GM18498 (cell line): Measurements from ENCODE around the gene BCAT1.
"Not testable (repeated sequence)": the region's sequence is repeated elsewhere in the genome, so short reads cannot be mapped to it uniquely, and the experiment has no call there.

Source experiments
- ATAC-seq: cut with Tn5 transposase; IDR thresholded peaks from one replicate; pipeline ENCODE4 v1.9.1; 2021; ENCODE audit warnings: mild to moderate bottlenecking, moderate library complexity; ENCODE audit not compliant: unreplicated experiment

BCAT1 gene

DNA sequence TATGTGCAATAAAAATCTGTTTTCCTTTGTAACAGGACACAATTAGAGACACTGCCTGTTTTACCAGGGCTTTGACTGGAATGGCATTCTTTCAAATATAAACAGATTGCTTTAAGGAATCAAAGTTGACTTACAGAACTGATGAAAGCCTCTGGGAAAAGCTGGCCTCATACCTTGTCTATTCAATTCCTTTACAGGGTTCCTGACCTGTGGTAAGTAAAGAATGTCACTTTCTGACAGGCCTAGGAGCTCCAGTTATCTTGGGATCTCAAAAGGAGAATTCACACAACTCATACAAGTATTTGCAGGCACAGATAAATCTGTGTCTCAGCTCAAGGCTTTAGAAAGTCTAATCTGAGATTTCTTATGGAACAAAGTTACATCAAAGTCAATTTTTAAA is 88.4 kb downstream of the BCAT1 start:
- ATAC-seq, result no peak

DNA sequence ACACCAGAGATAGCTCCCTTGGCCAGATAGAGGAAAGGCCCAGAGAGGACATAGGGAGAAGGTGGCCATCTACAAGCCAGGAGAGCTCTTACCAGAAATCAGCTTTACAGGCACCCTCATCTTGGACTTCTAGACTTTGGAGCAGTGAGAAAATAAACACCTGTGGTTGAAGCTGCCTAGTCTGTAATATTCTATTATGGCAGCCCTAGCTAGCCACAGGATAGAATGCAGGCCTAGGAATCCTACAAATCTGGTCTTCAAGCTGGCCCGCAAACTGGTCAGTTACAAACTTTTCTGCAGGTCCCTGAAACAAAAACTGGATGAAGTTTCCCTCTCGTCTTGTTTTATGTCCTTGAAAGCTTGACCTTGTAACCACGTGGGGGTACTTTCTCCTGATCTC is 92.4 kb downstream of the BCAT1 start:
- no peak for ATAC-seq

DNA sequence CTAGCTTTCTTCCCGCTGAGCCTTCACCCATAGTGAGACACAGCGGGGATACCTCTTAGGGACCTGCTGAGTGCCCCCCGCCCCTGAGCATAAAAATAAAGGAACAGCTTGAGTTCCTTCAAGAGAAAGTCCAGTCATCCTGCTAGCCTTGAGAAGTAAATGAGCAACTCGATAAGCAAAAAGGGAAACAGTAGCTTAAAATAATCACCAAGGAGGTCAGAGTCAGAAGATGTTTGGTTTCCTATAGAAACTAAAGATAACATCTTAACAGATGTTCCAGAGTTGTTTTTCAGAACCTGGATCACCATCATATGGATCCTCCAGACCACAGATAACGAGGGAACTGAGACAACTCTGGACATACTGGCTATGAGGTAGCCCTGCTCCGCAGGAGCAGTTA is 94.0 kb downstream of the BCAT1 start:
- no peak for ATAC-seq

DNA sequence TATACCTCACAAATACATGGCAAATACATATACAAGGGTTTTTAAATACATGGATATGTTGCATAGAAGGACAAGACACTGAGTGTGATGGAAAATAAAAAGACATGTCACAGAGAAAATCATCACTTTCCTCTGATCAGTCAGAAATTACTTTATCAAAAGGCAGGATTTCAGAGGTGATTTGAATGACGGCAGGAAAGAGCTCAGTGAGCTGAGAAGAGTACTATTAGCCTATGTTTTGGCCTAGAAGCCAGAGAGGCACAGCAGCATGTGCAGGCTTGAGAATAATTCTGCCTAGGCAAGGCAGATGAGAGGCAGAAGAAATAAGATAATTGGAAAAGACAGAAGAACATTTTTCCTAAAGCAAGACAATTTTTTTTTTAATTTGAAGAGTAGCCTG is 94.9 kb downstream of the BCAT1 start:
- no peak for ATAC-seq

DNA sequence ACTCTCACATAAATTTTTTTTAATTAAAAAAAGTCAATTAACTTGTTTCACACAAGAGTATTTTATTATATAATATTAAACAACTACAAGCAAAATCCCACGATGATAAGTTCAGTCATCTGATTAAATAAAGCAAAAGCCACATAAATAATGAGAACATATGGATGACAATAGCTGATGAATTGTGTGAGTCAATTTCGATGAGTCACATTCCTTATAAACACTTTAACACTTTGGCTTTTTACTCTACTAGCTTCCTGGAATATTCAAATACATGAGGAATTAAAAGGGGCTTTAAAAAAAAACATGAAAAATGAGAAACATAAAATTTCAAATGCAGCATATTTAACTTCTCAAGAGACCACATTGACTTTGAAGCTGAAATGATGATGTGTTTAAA is 95.3 kb downstream of the BCAT1 start:
- ATAC-seq, result no peak

DNA sequence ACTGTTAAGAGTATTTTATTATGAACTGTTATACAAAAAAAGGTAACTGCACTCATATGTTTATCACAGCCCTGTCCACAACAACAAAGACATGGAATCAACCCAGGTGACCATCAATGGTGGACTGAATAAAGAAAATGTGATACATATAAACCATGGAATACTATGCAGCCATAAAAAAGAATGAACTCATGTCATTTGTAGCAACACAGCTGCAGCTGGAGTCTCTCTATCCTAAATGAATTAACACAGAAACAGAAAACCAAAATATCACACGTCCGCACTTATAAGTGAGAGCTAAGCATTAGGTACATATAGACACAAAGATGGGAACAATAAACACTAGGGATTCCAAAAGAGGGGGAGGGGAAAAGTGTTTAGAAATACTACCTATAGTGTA is 95.8 kb downstream of the BCAT1 start:
- ATAC-seq, result no peak

DNA sequence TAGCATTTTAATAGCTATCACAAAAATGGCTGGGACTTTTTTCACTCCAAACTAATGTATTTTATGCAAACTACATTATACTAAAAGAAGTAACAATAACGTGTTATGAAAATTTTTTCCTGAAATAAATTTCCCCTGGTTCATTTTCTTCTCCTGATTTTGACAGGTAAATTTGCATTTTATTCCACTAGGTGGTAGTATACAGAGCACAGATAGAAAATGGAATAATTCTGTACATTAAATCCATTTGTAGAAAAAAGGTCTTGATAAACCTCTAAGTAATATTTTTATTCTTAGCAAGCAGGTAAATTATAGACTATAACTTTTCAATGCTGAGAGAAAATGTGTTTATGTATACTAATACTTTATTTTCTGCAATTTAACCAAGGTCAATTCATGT is 96.5 kb downstream of the BCAT1 start:
- ATAC-seq, result no peak

DNA sequence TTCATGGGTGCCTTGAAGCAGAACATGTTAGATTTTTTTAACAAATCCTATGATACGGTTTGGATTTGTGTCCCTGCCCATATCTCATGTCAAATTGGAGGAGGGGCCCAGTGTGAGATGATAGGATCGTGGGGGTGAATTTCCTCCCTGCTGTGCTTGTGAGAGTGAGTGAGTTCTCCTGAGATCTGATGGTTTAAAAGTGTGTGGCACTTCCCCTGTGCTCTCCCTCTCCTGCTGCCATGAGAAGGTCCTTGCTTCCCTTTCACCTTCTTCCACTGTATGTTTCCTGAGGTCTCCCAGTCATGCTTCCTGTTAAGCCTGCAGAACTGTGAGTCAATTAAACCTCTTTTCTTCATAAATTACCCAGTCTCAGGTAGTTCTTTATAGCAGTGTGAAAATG is 97.0 kb downstream of the BCAT1 start:
- not testable (repeated sequence) for ATAC-seq

DNA sequence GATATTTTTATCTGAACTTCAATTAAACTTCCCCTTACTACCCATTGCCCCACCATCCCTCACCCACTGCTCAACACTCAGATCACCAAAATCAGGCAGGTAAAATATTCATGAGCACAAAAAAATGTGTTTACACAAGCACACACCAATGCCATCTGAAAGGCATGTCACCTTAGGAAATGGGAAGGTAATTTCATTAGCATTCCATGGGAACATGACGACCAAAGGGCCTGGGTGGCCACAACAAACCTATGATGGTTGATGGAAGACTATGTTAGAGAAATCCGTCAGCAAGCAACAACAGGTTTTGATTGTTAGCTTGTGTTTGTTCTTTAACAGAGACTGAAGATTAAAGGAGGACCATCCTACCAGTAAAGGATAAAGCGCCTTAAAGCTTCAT is 97.6 kb downstream of the BCAT1 start:
- ATAC-seq, result no peak

DNA sequence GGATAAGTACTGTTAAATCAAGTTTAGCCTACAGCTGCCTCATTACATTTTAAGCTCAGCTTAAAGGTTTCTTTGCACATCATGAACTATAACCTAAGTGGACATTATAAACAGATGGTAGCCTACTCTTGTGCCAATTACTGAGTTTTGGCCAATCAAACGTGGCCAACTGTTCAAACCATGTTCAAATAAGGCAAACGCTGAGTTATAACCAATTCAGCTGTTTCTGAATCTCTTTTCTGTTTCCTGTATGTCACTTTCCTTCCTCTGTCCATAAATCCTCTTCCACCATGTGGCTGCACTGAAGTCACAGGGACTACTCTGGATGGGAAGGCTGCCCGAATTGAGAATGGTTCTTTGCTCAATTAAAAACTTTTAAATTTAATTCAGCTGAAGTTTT is 98.4 kb downstream of the BCAT1 start:
- no peak for ATAC-seq

DNA sequence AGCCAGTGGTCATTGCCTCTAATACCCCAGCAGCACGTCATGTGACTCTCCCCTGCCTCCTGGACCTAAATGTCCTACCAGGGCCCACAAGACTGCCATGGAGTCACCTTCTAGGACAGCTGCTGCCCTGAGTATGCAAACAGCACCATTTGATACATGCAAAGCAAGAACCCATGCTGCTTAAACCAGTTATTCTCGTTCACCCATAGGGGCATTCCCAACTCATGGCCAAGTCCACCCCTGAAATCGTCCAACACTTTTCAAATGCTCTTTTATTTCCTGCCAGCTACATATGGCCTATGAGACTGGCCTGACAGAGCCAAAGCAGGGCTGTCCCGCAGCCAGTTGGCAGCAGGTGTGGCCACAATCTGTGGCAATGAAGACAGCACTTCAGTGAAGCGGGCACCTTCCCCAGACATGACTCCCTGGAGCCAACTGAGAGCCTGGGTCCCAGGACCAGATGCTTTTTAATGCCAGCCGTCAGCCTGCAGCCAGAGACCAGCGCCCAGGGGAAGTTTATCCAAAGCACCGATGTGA is 99.9 kb downstream of the BCAT1 start:
- ATAC-seq, result no peak

DNA sequence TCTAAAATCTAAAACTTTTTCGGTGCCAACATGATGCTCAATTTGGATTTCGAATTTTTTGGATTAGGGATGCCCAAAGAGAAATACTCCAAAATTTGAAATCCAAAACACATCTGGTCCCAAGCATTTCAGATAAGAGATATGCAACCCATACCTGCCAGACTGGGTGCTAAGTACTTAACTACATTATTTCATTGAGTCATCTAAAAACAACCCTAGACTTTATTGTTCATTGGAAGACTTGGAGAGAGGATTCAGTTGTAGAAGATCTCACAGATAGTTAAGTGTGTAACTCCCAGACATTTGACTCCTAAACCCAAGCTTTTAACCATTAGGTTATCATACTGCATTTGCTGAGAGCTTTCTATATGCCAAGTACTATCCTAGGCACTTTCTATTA is 102.2 kb downstream of the BCAT1 start:
- no peak for ATAC-seq

DNA sequence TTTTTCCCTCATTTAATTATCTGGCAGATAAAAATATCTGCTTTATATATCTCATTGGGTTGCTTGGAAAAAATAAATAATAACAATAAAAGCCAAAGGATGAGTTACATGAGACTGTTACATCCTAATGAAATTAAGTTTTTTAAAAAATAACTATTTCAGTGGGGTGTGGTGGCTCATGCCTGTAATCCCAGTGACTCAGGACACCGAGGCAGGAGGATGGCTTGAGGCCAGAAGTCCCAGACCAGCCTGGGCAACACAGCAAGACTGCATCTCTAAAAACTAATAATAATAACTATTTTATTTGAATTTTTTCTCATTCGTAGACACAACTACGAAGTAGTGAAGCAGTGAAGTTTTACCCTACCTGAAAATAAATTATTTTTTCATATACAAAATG is 103.3 kb downstream of the BCAT1 start:
- no peak for ATAC-seq

DNA sequence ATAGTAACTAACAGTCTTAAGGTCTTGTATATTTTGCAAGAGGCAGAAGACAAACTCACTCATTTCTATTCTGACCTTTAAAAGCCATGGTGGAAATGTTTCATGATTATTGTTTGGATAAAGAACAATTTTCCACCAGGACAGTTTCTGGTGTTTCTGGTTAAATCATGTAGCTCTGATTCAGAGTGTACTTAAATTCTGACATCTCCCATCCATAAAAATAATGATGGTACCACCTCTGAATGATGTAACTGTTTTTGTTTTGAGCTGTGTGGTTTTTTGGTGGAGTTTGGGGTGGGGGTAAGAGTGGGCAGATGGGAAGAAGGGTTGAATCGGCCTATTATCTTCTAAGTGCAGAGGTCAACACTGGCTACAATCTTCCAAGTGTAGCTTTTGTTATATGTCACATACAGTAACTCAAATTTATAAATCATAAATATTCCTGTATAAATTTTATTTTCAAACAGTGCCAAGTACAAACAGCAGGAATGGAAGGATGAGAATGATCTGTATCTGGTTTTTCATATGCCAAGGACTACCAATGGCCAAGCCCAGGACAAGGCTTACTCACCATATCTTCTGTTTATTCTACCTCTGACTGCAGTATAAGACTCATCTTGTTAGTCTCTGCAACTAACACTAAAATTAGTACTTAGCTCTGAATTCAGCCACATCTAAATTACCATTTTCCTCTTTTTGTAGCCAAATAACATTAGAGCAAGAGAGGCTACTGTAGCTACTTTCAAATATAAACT is 108.7 kb downstream of the BCAT1 start:
- ATAC-seq, result no peak

DNA sequence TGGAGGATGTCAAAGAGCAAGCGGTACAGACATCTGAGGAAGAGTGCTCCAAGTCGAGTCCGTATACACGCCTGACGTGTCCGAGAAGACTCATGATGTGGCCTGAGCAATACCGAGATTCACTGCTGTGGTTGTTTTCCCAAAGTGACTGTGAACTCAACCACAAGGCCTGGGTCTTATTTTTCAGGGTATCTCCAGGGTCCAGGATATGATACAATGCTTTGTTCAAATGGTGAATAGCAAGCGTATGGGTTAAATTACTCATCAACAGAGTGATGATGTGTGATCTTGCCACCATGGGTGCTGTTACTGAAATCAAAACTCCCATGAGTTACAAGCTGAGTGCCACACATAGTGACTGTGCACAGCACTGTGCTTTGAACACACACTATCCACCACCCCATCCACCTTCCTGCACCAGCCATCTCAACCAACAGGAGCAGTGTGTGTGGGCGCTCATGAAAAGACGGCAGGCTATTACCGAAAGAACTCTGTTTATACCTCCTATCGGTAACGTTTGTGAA is 109.6 kb downstream of the BCAT1 start:
- peak; percentile 85 for ATAC-seq

DNA sequence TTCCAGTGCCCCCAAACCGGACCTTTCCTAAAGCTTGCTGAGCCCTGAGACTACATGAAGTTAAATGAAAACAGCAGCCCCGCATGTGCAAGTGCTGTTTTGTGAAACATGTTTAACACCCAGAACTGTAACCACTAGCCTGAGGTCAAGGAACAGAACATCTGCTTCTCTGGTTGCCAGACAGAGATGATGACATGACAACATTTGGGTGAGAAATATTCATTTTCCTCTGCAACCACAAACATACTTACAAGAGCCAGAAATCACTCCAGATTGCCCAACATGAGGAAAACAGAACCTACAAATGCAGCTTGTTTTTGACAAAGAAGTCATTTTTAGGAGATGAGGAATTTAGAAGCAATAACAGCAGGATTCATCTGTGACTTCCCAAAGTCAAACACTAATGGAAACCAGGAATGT is 110.4 kb downstream of the BCAT1 start:
- peak; percentile 60 for ATAC-seq

DNA sequence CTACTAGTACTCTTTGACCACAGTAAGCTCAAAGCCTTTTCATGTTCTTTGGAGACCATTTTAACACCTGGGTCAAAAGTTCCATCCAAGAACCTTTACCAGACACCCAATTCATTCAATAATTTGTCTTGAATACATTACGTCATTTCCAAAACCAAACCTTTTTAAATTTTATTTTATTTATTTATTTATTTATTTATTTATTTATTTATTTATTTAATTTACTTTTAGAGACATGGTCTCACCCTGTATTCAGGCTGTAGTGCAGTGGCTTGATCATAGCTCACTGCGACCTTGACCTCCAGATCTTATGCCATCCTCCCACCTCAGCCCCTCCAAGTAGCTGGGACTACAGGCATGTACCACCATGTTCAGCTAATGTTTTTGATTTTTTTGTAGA is 113.5 kb downstream of the BCAT1 start:
- ATAC-seq, result no peak

DNA sequence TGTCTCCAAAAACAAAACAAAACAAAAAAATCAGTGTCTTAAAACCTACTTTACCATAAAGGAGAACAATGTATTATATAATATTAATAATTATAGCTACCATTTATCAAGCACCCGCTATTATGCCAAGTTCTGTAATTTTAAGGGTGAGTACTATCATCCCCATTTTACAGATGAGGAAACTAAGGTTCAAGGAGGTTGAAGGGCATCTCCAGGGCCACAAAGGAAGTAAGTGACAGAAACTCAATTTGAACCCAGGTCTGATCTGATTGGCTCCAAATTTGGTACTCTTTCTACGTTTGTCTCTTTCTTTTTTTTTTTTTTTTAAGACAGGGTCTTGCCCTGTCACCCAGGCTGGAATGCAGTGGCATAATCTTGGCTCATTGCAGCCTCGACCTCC is 115.4 kb downstream of the BCAT1 start:
- ATAC-seq, result no peak

DNA sequence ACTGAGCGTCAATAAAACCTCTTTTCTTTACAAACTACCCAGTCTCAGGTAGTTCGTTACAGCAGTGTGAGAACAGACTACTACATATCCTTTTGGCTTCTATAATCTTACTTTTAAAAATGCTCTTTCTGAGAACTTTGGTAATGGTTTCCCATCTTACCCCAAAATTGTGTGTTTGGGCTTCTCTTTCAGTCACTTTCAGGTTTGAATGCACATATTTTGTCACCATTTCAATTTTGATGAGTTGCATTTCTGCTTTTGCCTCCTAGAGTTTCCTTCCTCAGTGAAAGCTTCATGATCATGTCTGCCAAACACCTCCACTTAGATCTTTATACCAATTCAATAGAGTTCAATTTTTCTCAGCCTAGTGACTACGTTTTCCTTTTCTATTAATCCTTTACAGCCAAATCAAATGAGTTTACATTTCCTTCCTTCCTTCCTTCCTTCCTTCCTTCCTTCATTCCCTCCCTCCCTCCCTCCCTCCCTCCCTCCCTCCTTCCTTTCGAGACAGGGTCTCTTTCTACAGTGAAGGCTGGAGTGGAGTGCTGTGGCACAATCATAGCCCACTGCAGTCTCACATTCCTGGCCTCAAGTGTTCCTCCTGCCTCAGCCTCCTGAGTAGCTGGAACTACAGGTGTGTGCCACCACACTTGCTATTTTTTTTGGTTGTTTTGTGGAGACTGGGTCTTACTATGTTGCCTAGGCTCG is 124.9 kb downstream of the BCAT1 start:
- ATAC-seq, result peak; percentile 35

DNA sequence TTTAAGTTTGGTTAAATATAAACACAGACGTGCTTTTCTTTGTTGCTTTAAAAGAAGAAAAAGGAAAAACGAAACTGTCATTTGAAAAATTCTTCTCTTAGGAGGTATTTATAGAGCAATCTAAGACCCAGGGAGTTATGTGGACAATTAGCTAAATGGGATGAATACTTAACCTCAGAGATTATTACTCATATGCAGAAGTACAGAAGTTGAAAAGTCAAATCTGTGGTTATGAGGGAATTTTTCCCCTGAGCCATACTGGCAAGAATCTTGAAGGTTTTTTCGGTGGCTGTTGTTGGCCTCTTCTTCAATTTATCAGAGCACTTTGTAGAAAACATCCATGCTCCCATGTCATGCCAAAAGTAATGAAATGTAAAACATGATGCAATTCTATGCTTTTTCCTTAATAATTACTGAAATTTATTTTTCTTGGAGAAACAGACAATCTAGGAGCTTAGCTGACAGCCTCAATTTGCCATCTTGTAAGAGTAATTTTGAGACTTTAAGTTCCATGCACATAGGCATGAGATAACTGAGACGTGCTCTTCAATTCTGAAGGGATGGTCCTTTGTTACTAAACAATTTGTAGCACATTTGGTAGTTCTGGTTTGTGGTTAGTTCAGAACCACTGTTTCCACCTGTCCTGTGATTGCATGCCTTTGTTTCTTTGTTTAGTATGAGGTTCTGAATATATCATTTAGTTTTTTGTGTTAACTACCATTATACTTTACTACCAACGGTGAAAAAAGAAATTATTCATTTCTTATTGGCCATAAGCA is 126.6 kb downstream of the BCAT1 start:
- ATAC-seq, result peak; percentile 73

DNA sequence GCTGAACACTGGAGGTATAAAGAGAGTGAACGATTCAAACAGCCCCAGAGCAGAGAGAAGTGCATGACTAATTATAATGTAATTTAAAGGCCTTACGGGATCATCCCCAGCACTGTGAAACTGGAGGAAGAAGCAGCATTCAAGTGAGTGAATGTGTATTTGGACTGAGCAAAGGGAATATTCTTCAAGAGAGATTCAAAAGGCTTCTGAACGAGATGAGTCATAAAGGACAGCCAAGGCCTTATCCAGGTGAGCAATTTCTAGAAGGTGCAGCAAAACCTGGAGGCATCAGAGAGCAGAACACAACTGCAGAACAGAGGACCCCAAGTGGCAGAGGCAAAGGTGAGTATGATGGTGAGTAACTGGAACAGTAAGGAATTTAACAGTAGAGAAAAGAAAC is 127.2 kb downstream of the BCAT1 start:
- ATAC-seq, result peak; percentile 46
